GM18499 (cell line): Measurements from ENCODE around the gene PSMA6.
"Not testable (repeated sequence)": the region's sequence is repeated elsewhere in the genome, so short reads cannot be mapped to it uniquely, and the experiment has no call there.

ENCODE experiments used
- ATAC-seq: cut with Tn5 transposase; IDR thresholded peaks from one replicate; pipeline ENCODE4 v1.9.1; 2021; ENCODE audit warnings: moderate number of reproducible peaks; ENCODE audit not compliant: insufficient read depth, unreplicated experiment

PSMA6 gene

GRCh38 chr14:35341454-35341750, 49.2 kb downstream of the PSMA6 start:
- ATAC-seq = no peak

DNA sequence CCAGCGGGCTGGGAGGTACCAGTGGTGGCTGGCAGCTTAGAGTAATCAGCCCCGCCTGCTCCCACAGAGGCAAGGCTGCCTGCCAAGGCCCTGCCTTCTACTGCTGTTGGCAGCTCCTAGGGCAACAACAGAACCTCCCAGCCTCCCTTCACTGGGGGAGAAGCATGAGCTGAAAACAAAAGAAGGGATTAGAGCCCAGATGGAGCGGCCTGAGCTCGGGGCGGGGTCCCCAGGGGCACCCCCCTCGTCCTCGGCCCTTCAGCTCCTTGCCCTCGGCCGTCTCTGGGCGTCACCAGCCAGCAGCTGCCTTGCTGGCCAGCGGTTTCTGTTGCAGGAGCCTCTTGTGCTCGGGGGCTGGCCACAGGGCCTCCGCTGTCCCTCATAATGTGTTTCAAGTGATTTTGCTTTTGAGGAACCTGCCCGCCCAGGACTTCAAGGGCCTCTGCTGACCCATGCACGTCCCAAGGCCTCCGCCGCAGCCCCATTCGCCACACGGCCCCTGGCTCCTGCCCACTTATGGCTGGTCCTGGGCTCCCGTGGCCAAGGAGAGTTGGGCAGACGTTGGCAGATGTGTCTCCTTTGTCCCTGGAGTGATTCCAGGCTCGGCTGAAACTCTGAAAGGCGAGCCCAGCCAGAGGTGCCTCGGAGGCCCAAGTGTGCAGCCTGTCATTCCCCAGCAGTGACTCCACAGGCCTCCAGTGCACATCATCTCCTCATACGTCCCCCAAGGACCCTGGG, 49.7 kb downstream of the PSMA6 start:
- ATAC-seq = no peak

- no peak for ATAC-seq
Observed at GRCh38 chr14:35342489-35343010, 50.4 kb downstream of the PSMA6 start.

GRCh38 chr14:35343702-35344101, 51.5 kb downstream of the PSMA6 start:
- no peak for ATAC-seq

DNA sequence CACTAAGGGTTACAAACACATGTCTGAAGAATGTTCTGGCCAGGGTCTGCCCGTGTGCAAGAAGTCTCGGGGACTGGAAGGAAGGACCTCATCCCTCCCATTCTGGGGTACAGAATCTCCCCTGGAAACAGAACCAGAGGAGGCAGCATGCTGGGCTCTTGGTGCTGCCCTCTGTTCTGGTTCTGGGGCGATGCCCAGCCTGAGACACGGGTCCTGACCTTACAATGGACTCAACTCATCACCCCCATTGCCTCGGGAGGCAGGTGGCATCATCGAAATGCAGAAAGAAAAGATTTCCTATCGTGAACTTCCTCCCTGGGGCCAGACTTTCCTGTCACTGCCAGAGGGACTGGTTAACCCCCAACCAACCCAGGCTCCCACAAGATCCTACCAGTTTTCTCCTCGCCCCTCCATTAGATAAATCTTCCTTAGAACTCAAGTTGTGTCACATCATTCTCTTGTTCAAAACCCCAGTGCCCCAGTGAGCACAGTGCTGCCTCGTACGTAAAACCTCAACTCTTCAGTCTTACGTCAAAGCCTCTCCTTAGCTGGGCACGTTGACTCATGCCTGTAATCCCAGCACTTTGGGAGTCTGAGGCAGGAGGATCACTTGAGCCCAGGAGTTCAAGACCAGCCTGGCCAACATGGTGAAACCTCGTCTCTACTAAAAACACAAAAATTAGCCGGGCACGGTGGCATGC, 52.1 kb downstream of the PSMA6 start:
- ATAC-seq = no peak

DNA sequence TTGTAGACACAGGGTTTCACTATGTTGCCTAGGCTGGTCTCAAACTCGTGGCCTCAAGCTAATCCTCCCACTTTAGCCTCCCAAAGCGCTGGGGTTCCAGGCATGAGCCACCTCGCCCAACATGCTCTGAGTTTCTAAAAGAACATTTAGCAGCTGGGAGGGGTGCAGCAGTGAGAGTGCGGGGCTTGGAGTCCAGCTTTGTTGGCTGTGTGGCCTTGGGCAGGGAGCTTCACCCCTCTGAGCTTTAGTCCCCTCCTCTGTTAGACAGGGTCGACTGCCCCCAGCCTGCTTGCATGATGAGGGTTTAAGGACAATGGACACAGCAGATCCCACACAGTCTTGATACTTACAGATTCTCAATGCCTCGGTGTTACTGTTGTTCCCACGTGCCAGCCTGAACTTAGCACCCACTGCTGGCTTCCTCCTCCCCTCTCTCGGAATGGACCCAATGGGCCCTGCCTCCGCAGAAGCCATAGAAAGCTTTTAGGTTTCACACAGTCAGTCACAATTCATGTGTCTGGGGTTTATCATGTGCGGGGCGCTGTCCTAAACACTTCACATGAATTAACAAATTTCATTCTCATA, 54.6 kb downstream of the PSMA6 start:
- ATAC-seq = no peak

GRCh38 chr14:35347323-35348043, 55.3 kb downstream of the PSMA6 start:
- ATAC-seq = no peak

GRCh38 chr14:35348044-35348380, 55.8 kb downstream of the PSMA6 start:
- not testable (repeated sequence) for ATAC-seq

- ATAC-seq = no peak
Observed at GRCh38 chr14:35349496-35350365, 57.5 kb downstream of the PSMA6 start.

GRCh38 chr14:35351497-35351896, 59.3 kb downstream of the PSMA6 start:
- no peak for ATAC-seq

- no peak for ATAC-seq
Observed at GRCh38 chr14:35351897-35352273, 59.7 kb downstream of the PSMA6 start.

DNA sequence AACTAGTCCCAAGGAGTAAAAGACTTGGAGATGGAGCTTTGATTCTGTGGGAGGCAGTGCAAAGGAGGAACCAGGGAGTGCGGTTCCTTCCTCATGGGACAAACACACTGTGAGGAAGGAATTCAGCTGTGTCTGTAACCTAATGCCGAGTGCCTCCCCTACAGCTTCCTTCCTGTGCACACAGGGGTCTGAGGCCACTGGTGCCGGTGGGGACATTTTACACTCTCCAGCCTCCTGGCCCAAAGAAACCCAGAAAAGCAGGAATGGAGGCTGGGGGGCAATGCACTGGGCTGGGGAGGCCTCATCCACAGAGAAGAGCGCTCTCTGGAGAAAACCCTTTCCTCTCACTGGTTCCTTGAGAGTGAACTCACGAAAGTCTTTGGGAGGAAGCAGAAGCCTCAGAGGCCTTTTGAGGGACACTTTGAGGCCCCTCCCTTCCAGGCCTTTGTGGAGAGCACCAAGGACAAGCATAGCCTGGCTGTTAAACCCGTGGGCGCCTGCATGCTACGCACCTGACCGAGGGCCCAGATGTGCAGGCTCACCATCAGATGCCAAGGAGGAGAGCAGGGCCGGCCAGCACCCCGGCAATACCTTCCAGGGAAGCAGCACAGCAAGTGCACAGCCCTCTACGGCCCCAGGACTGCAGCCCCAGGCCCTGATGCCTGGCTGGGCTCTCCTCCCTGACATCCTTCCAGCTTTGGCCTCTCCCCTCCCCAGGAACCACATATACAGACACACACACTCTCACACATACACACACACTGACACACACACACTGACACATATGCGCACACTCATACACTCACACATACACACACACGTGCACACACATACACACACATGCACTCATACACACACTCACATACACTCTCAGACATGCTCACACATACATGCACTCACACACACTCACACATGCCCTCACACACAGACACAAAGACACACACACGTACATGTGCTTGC, 60.4 kb downstream of the PSMA6 start:
- no peak for ATAC-seq

DNA sequence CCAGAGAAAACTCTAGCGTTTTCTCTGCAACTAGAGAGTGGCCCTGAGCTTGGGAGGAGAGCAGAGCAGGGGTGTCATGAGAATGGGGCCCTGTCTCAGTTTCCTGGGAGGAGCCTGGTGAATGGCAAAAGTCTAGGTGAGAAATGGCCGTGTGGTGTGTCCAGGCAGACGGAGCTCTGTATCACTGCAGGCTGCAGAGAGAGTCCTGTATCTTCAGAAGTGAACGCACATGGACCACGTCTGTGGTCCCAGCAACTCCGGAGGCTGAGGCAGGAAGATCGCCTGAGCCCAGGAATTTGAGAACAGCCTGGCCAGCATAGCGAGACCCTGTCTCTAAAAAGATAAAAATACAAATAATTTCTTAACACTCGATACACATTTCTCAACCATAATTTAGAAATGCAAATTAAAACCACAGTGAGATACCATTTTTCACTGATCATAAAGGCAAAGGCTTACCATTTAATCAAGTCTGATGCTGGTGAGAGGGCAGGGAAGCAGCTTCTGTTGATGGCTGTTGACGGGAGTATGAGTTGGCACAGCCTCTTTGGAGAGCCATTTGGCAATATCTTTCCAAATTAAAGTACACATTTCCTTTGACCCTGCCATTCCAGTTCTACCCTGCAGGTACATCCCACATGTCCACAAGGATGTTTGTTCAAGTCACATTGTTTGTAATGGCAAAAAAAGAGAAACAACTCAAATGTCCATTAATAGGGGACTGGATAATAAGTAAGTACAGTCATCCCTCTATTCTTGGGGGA, 61.4 kb downstream of the PSMA6 start:
- ATAC-seq = no peak

DNA sequence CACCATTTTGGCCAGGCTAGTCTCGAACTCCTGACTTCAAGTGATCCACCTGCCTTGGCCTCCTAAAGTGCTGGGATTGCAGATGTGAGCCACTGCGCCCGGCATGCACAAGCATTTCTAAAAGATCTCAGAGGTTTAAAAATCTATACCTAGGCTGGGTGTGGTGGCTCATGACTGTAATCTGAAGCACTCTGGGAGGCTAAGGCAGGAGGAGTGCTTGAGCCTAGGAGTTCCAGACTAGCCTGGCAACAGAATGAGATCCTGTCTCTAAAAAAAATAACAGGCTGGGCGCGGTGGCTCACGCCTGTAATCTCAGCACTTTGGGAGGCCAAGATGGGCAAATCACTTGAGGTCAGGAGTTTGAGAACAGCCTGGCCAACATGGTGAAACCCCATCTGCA, 63.1 kb downstream of the PSMA6 start:
- ATAC-seq = not testable (repeated sequence)

DNA sequence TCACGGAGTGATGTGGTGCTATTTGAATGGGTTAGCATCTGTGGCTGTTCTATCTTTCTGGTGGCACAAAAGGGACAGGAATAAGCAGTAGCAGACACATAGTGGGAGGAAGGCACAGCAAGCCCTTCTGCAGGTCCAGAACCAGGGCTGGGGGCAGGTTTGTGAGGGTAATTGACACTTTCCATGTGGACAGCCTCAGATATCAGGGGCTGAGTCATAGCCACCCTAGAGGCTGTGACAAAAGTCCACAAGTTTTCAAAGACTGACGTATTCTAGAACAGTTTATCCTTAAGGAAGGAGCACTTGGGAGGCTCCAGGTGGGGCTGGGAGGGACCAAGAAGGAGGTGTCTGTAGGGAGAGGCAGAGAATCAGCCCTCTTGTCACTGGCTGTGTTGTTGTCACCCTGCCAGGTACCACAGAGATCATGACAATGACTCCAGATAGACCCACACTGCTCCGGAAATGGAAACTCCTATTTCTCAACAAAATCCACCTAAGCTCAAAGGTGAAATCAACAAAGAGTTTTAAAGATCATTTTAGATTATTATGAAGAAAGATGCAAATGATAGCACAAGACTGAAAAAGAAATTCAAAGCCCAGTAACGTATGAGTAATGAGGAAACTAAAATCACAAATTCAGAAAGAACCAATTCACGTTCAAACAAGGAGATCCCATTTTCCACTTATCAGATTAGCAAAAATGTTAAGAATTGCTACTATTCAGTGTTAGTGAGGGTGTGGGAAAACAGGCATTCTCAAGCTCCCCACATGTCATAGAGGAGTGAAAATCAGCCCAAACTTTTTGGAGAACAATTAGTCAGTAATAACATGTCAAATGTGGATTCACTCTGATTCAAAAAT, 64.0 kb downstream of the PSMA6 start:
- no peak for ATAC-seq

DNA sequence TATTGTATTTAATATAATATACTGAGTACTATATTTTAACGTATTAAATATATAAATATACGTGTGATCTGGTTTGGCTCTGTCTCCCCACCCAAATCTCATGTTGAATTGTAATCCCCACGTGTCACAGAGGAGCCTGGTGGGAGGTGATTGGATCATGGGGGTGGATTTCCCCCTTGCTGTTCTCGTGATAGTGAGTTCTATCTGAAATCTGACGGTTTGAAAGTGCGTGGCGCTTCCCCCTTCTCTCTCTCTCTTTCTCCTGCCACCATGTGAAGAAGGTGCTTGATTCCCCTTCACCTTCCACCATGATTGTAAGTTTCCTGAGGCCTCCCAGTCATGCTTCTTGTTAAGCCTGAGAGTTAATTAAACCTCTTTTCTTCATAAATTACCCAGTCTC, 67.5 kb downstream of the PSMA6 start:
- not testable (repeated sequence) for ATAC-seq

GRCh38 chr14:35361141-35361480, 68.9 kb downstream of the PSMA6 start:
- no peak for ATAC-seq

GRCh38 chr14:35362450-35362849, 70.3 kb downstream of the PSMA6 start:
- ATAC-seq = no peak
